Progenitor cell of endocrine pancreas (in vitro differentiated cells): ENCODE results near the gene RPH3AL. TPM values are rescaled to one million over a fixed set of nuclear protein-coding genes. Genes with fewer than 3 reads are reported as not detected.

Experiments
- DNase-seq: peaks from one replicate; pipeline ENCODE4 v3.0.0; 2021; ENCODE audit warnings: low spot score; ENCODE audit not compliant: unreplicated experiment
- H3K27ac Mint-ChIP-seq: 2 replicates; pipeline ENCODE4 v1.8.0; 2021; ENCODE audit warnings: mild to moderate bottlenecking, moderate library complexity, mixed read lengths
- H3K27me3 Mint-ChIP-seq: 2 replicates; pipeline ENCODE4 v1.8.0; 2021; ENCODE audit warnings: mixed read lengths
- H3K36me3 Mint-ChIP-seq: 2 replicates; pipeline ENCODE4 v1.8.0; 2022; ENCODE audit warnings: mixed read lengths; ENCODE audit not compliant: insufficient read depth
- H3K4me1 Mint-ChIP-seq: 2 replicates; pipeline ENCODE4 v1.8.0; 2021; ENCODE audit warnings: low read depth, mixed read lengths
- H3K4me3 Mint-ChIP-seq: 2 replicates; pipeline ENCODE4 v1.8.0; 2021; ENCODE audit warnings: low read depth, mild to moderate bottlenecking, moderate library complexity, mixed read lengths
- H3K9me3 Mint-ChIP-seq: 2 replicates; pipeline ENCODE4 v1.8.0; 2021; ENCODE audit warnings: low read depth, mixed read lengths
- CTCF ChIP-seq: fragments of 200-600 bp; sonication (generic); IDR thresholded peaks from one replicate; pipeline ENCODE4 v1.5.0; 2021; ENCODE audit warnings: antibody characterized with exemption, mild to moderate bottlenecking; ENCODE audit not compliant: unreplicated experiment
- total RNA-seq: library from RNA; stranded (reverse); gene quantifications from 2 replicates; pipeline ENCODE4 v1.2.1, GENCODE V29; 2021

Gene RPH3AL
- total RNA-seq, 1 donor from 2014 or later = 47.6 TPM

- Mint-ChIP-seq H3K4me3 (no peak overlapping the region), H3K27me3 (no peaks in the 10 kb centered on the region), H3K4me1 (peaks cover 6% of the 10 kb centered on the region), H3K9me3 (no peaks in the 10 kb centered on the region), H3K36me3 (peaks cover 10% of the 10 kb centered on the region), H3K27ac (no peak overlapping the region)
- DNase-seq = no peak
- TF ChIP-seq CTCF = no peak
These were observed 22.7 kb downstream of the RPH3AL start for GRCh38 chr17:329784-330420.

- Mint-ChIP-seq H3K36me3 (peaks cover 10% of the 10 kb centered on the region), H3K4me1 (peaks cover under 1% of the 10 kb centered on the region), H3K27me3 (no peaks in the 10 kb centered on the region), H3K4me3 (no peak overlapping the region), H3K27ac (no peak overlapping the region), H3K9me3 (no peaks in the 10 kb centered on the region)
- DNase-seq = no peak
- TF ChIP-seq CTCF = no peak
These were observed 24.6 kb downstream of the RPH3AL start for GRCh38 chr17:327971-328370.

GRCh38 chr17:327296-327695 is 25.3 kb downstream of the RPH3AL start:
- no peak overlapping the region for H3K4me3 Mint-ChIP-seq
- DNase-seq = no peak
- no peak for TF ChIP-seq CTCF
- H3K36me3 Mint-ChIP-seq = peaks cover 10% of the 10 kb centered on the region
- no peaks in the 10 kb centered on the region for H3K9me3 Mint-ChIP-seq
- H3K27ac Mint-ChIP-seq = no peak overlapping the region
- no peaks in the 10 kb centered on the region for H3K27me3 Mint-ChIP-seq
- H3K4me1 Mint-ChIP-seq = peaks cover 6% of the 10 kb centered on the region

- Mint-ChIP-seq H3K36me3 (peaks cover 7% of the 10 kb centered on the region), H3K9me3 (no peaks in the 10 kb centered on the region), H3K27ac (no peak overlapping the region), H3K4me1 (peaks cover 18% of the 10 kb centered on the region), H3K4me3 (no peak overlapping the region), H3K27me3 (no peaks in the 10 kb centered on the region)
- TF ChIP-seq CTCF = no peak
- DNase-seq = no peak
These were observed 26.5 kb downstream of the RPH3AL start for GRCh38 chr17:326010-326621.

GRCh38 chr17:325270-326009 is 27.2 kb downstream of the RPH3AL start:
- Mint-ChIP-seq H3K27me3 (no peaks in the 10 kb centered on the region), H3K4me1 (peaks cover 23% of the 10 kb centered on the region), H3K36me3 (peaks cover 7% of the 10 kb centered on the region), H3K27ac (no peak overlapping the region), H3K9me3 (no peaks in the 10 kb centered on the region), H3K4me3 (no peak overlapping the region)
- TF ChIP-seq CTCF = no peak
- DNase-seq = no peak
